ENCODE results near the gene FRRS1L.
"Not testable (repeated sequence)": the region's sequence is repeated elsewhere in the genome, so short reads cannot be mapped to it uniquely, and the experiment has no call there.

Gene FRRS1L

DNA sequence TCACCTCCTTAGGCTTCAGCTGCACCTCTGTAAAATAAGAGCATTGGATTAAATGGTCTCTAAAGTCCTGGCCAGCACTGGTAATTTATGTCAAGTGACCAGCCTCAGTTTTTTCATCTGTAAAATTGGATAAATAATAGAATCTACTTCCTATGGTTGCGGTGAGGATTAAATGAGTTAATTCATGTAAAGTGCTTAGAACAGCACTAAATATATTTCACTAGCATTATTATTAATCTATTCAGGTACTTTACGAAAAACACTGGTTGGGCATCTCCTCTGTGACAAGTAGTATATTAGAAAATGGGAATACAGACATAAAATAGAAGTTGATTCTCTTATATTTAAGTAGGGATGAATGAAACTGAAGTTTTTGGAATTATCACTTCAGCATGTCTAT, 33.5 kb downstream of the FRRS1L start:
- in situ Hi-C loops (cut with MboI; ENCODE audit: low sequenced_read_pairs), result no loop called here

DNA sequence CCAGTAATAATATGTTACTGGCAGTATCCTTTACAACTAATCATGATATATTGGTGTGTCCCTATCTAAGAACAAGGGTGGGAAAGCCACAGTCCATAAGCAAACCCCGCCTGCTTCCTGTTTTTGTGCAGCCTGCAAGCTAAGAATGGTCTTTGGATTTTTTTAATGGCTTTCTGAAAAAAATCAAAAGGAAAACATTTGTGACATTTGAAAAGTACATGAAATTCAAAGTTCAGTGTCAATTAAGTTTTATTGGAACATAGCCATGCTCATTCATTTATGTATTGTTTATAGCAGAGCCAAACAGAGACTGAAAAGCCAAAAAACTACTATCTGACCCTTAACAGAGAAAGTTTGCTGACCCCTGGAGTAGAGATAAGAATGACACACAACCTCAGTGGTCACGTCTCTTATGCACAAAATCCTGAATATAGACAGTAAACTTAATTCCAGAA, 34.5 kb downstream of the FRRS1L start:
- in situ Hi-C loops (cut with MboI; ENCODE audit: low sequenced_read_pairs), result no loop called here

DNA sequence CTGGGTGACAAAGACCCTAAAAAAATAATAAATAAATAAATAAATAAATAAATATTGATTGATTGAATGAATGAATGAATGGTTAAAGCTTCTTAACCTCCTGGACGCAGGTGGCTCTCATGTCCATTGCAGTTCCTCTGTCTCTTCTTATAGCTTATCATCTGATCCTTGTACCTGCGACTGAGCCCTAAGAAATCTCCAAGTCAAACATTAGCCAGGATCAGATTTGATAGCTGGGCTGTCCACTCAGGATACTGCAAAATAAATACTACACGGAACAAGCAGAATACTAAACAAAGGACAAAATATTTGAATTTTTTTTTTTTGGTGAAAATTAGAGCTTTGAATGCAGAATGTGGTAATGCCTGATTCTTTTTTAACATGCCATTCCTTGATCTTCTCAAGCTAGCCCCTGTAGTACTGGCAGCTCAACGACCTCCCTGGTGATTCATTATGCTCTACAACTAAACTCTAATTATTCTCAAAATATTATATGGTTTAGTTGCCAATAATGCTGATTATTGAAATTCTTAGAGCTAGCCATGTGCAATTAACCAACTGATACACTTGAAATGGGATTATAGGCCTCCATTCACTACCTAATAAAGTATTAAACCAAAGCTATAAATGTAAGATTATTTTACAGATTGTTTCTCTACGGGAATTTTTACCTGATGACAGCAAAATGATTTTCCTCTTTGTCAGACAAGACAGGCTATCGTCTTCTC, 37.4 kb downstream of the FRRS1L start:
- in situ Hi-C loops (cut with MboI; ENCODE audit: low sequenced_read_pairs), result no loop called here

DNA sequence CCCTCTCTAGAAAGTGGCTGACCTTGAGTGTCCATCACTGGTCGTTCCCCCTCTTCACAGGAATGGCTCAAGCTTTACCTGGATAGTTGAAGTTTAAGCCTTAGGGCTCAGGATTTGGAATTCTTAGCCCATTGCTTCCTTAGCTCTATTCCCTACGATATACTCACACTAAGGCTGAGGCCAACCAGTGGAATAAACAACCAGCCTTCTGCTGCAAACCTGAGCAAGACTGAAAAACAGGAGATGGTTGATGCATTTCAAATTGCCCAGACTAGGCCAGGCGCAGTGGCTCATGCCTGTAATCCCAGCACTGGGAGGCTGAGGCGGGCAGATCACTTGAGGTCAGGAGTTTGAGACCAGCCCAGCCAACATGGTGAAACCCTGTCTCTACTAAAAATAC, 40.4 kb downstream of the FRRS1L start:
- in situ Hi-C loops (cut with MboI; ENCODE audit: low sequenced_read_pairs), result not testable (repeated sequence)

DNA sequence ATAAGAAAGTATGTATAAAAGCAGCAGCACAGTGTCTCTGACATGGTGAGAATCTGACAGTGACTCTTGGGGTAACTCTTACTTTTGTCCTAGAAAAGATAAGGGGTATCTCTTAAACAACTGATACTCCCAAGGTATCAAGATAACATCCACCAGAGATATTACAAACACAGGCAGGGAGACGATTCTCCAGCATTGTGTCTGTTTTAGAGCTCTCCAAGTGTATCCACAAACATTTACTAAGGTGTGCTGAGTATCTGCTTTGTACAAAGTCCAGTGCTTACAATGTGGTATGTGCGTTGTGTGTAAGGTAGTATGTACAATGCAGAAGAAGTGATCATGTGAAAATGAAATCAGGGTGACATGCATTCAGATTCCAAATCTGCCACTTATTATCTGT, 42.9 kb downstream of the FRRS1L start:
- in situ Hi-C loops (cut with MboI; ENCODE audit: low sequenced_read_pairs), result no loop called here

DNA sequence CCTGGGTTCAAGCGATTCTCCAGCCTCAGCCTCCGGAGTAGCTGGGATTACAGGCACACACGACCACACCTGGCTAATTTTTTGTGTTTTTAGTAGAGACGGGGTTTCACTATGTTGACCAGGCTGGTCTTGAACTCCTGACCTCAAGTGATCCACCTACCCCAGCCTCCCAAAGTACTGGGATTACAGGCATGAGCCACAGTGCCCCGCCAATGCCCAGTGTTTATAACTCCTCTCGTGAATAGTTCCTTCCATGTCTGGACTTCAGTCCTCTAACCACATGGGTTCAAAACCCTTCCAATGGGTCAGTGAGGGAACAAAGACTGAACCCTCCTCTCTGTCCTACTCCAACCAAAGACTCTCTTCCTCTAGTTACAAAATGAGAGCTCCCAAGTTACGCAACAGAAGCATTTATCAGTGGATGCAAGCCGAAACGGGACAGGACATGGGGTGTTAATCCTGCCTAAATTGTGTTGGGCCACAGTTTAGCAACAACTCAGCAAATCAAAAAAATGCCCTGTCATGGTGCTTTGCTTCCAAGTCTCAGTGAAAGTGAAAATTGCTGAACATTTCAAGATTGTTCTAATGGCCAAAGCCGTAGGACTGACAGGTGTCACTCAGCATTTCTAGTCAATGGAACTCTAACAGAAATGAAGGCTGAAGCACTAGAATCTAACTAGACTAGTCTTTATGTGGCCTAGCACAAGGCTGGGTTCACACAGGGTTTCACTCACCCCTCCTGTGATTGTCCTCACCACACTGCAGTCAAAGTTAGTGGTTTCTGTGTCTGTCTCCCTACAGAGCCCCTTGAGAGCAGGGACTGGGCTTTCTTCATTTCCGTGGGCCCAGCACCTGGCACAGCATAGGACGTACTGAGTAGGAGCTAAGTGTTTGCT, 44.1 kb downstream of the FRRS1L start:
- in situ Hi-C loops (cut with MboI; ENCODE audit: low sequenced_read_pairs), result no loop called here

DNA sequence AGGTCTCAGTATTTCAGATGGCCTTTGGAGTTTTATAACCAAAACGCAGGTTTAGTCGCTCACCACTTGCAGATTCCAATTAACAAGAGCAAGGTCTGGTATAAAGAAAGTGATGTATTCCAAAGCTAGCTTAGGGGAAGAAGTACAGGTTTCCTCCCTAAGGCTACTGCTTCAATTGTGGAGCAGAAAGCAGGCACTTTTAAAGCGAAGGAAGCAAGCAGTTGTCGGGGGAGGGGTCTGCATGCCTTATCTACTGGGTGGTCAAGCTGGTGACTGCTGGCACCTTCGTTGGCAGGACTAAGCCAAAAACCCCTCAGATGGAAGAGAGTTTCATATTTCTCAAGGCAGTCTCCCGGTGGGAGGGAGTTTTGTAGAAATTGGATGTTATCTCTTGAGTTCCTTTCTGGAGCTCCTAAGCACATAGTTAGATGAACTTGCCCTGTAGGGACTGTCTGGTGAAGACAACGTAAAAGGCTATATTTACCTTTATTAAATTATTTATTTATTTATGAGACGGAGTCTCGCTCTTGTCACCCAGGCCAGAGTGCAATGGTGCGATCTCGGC, 45.7 kb downstream of the FRRS1L start:
- in situ Hi-C loops (cut with MboI; ENCODE audit: low sequenced_read_pairs), result no loop called here

DNA sequence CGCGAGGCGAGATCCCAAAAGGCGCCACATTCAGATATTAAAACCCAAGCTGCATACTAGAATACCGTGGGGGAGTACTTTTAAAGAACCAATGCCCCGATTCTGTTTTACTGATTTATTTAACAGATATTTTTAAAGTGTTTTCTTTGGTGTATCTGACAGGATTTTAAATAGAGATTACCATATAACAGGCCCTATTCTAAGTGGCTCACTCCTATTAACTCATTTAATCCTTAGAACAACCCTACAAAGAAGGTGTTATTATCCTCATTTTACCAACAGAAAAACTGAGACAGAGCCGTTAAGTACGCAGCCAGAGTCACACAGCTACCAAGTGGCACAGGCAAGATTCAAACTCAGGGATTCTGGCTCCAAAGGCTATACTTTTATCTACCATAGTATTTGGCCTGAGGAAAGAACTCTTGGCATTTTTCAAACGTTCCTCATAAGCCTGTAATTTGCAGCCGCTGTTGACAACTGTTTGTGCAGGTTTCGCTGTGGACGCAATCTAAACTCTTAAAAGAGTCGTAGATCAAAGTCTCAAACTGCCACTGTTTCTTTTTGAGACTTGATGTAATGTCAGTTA, 46.8 kb downstream of the FRRS1L start:
- in situ Hi-C loops (cut with MboI; ENCODE audit: low sequenced_read_pairs), result no loop called here

DNA sequence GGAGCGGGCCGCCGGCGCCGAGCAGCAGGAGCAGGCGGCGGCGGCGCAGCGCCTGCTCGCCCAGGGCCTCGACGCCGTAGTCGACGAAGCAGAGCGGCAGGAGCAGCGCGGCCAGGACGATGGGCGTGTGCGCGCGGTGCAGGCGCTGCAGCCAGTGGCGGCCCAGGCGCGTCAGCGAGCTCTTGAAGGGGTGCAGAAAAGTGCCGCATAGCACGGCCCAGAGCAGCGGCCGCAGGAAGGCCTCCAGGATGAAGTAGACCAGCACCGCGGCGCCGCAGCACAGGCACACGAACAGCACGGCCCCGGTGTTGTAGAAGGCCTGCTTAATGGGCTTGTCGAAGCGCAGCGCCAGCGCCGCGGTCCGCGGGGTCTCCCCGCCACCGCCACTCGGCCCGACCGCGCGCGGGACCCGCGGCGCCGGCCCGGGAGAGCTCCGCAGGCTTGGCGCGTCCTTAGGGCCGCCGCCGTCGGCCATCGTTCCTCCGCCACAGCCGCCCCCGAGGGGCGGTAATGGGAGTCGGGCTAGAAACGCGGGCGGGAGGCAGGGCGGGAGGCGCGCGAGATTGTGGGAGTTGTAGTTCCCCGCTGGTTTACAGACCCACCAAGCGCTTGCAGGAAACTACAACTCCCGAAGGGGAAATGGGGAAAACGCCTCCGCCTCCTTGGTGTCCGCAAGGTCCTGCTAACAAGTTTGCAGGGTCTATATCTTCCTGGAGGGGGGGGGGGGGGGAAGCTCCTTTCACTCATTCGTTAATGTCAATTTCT, 47.4 kb downstream of the FRRS1L start, which contains the start of gene TMEM245:
TMEM245 (minus strand) TSS at position 509 of the 765 bp plus-strand sequence; CDS start at position 475, 34 bp downstream.
- in situ Hi-C loops (cut with MboI; ENCODE audit: low sequenced_read_pairs), result no loop called here

DNA sequence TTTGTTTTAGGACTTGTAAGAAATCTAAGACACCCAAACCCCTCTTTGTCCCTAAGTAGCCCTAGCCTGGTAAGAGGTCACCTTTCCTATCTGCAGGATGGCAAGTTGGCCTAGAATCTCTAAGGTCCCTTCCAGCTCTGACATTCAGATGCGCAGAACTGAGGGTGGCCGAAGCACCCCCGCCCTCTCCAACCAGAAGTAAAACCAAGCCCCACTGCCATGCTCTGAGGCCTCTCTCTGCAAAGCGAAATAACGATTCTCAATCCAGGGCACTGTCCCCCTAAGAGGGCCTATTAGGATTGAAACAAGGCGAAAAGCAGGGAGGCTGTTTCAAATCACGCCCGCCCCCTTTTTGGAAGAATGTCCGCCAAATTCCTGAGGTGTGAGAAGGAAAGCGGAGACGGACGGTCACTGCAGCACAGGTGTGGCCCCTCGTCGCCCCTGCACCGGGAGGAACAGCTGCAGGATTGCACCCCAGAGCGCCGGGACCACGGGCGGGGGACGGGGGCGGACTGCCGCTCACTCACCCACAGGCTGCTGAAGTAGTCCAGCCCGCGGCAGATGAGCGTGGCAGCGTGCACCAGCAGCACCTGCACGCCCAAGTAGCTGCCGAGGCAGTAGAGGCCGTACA, 48.1 kb downstream of the FRRS1L start:
- in situ Hi-C loops (cut with MboI; ENCODE audit: low sequenced_read_pairs), result no loop called here

DNA sequence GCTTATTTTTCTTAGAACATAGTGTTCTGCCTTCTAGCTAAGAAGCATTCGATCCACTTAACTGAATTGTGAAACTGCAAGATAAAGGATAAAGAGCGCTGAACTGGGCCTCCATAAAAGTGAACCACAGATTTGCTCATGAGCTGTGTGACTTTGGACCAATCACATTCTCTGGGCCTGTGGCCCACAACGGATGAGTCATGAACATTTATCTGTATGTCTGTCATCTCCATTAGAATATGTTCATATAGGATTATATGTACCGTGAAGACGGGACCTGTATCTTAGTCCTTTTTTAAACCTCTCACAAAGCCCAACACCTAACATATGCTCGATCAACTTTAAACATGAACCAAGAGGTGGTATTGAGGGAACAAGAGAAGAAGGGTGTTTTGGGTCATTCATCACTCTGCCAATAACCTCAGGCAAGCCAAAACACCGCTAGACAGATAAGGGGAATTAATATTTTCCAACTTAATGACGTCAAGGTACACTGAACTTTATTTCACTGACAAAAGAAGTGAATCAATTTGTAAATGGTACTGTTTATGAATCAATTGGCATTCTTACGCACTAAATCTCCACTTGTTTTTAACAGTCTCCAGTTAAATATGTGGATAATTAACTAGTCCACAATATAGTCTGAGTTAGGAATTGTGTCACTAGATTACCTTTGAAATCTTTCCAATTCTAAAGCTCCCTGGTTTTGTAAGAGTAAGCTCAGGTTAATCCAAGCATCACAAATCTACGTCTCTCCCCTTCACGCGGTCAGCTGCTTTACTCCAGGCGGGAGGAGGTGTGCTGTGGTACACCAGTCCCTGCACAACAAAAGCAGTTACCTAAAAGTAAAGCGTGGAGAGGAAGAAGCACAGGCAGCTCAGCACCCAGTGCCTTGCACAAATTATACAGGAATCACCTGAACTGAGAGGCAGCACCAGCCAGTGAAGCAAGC, 48.9 kb downstream of the FRRS1L start:
- in situ Hi-C loops (cut with MboI; ENCODE audit: low sequenced_read_pairs), result no loop called here

DNA sequence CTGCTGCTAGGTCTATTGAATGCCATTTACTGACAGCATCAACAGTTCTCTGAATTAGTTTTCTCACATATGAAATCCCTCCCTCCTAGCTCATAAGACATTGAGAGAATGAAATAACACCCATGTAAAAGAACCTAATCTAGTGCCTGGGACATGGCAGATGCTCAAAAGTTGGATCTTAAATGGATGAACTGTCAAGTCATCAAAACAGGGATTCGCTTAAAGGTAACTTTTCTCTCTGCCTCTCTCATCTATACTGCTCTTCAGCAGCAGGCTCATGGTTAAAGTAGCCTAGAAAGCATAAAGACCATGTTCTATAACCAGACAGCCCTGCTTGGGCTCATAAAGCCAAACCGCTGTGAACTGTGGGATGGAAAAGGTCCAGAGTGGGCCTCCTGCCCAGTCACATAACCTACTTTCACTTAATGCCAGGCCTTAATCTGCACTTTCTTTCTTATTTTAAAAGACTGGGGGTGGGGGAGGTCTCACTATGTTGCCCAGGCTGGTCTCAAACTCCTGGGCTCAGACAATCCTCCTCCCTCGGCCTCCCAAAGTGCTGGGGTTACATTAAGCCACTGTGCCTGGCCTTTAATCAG, 51.0 kb downstream of the FRRS1L start:
- in situ Hi-C loops (cut with MboI; ENCODE audit: low sequenced_read_pairs), result no loop called here

DNA sequence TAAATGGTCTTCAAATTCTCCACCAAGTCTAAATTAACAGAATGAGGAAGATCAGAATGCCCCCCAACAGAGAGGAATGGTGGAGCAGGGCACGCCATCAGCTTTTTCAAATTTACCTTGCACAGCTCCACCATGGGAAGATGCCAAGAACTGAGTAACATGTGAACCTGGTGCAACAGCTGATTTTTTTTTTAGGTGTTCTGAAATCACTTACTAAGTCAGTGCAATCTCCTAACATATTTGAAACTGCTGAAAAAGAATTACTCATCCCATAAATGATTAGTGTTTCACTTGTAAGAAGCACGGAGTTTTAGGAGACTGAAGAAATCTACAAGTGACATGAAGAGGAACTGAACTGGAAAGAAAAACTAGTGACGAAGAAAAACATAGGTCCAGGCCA, 52.4 kb downstream of the FRRS1L start:
- in situ Hi-C loops (cut with MboI; ENCODE audit: low sequenced_read_pairs), result no loop called here

DNA sequence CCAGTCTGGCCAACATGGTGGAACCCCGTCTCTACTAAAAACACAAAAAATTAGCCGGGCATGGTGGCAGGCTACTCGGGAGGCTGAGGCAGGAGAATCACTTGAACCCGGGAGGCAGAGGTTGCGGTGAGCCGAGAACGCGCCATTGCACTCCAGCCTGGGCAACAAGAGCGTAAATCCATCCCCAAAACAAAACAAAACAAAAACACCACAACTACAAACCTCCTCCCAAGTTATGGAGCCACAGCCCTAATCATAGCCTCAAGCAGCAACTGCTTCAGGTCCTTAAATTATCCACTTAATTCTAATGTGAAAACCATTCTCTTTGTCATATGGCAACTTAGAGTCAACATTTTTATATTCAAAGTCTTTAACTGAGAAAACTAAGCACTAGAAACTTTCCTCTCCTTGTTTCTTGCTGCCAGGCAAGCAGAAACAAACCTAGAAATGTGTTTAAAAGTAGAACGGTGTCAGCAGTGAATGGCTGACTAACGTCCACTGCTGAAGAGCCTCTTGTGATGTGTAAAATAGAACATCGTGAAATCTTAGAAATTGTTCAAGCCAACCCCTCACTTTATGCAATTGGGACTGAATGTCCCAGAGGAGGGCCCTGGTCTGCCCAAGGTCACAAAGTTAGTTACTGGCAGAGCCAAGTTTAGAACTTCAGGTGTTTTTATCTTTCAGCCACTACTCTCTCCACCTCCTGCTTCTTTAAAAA, 53.0 kb downstream of the FRRS1L start:
- in situ Hi-C loops (cut with MboI; ENCODE audit: low sequenced_read_pairs), result no loop called here

DNA sequence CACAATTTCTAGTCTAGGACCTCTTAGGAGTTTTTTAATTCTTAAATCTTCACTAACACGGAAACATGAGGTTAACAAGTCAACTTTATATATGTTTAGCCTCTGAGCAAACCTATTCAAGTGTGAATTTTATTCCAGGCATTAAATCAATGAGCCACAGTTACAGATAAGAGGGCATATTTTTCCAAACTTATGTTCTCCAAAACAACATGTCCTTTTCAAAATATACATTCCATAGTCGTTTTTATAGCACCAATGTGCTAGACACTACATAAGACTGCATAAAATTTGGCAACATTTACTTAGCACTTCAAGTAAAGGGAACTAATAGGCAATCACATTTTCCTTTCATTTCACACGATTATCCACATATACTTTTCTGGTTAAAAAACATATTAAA, 53.8 kb downstream of the FRRS1L start:
- in situ Hi-C loops (cut with MboI; ENCODE audit: low sequenced_read_pairs), result no loop called here

DNA sequence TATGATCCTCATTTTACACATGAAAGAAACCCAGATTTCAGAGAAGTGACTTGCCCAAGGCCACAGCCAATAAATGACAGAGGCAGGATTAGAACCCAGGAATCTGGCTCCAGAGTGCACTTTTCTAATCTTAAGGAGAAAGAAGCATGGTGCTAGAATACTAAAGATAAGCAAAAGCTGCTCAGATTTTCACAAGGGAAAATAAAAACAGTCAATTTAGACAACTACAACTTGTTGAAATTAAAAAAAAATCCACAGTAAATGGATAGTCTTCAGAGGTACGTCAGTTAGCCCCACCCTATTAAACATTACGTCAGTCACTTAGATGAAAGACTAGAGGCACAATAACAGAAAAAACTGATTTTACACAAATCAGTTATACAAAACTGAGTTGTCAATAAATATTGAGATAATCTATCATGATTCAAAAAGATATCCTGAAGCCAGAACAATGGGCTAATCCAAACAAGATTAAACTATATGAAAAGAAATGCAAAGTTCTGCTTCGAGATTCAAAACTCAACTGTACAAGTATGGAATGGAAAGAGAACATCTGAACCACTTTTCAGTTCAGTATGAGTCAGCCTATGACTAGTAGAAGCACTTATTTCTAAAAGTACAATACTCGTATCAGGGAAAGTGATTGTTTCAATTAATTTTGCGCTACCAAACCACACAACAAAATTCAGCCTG, 56.6 kb downstream of the FRRS1L start:
- in situ Hi-C loops (cut with MboI; ENCODE audit: low sequenced_read_pairs), result no loop called here

DNA sequence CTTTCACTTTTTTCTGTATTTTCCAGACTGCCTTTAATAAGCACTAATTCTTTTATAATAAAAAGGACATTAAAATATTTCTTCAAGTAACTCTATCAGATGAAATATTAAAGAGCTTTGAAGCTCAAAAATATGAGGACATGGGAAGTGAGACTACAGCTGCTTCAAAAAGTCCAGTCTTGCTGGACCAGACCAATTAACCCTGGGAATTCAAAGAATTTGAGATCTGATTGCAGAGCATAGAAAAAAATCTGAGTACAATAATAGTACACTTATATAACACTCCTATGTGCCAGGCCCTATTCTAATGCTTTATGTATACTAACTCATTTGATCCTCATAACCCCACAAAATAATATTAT, 57.1 kb downstream of the FRRS1L start:
- in situ Hi-C loops (cut with MboI; ENCODE audit: low sequenced_read_pairs), result no loop called here
